PC-9 (cell line): ENCODE results near the gene OR11L1.

Experiments used
- EZH2 ChIP-seq: fragments of 200-600 bp; sonication (generic); IDR thresholded peaks from 2 replicates; pipeline ENCODE4 v1.8.0; 2017; ENCODE audit warnings: antibody characterized with exemption, low read depth
- TF ChIP-seq, protein P1 (sequence below): fragments of 200-600 bp; sonication (generic); conservative IDR thresholded peaks from 2 replicates; pipeline ENCODE4 v1.6.1; 2017; ENCODE audit warnings: mixed run types, antibody characterized with exemption, mild to moderate bottlenecking, moderate library complexity

DNA sequence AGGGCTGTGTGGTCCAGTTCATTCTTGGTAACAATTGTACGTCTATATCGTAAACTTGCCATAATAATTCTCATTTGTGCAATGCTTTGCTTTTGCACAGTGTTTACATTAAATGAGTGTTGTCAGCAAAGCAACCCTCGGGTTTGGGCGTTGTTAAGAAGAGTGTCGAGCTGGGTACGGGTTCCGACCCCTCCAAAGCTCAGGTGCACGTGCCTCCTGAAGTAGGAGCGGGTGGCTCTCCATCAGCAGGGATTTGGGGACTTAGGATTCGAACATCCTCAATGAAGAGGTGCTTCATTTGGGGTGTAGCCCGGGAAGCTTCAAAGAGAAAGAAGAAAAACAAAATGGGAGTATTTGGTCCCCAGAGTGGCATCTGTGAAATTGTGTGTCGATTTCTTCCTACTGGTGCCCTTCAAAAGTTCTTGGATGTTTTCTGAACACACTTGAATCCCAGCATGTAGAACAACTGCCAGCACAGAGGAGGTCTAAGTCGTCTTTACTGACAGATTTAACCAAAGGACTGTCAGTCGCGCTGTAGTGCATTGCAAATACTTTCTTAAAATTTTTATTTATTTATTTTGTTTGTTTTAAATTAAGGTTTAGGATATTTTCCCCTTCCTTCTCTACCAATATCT, 16.4 kb upstream of the OR11L1 start:
- TF ChIP-seq, protein P1, sequence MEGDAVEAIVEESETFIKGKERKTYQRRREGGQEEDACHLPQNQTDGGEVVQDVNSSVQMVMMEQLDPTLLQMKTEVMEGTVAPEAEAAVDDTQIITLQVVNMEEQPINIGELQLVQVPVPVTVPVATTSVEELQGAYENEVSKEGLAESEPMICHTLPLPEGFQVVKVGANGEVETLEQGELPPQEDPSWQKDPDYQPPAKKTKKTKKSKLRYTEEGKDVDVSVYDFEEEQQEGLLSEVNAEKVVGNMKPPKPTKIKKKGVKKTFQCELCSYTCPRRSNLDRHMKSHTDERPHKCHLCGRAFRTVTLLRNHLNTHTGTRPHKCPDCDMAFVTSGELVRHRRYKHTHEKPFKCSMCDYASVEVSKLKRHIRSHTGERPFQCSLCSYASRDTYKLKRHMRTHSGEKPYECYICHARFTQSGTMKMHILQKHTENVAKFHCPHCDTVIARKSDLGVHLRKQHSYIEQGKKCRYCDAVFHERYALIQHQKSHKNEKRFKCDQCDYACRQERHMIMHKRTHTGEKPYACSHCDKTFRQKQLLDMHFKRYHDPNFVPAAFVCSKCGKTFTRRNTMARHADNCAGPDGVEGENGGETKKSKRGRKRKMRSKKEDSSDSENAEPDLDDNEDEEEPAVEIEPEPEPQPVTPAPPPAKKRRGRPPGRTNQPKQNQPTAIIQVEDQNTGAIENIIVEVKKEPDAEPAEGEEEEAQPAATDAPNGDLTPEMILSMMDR, result no peak
- TF ChIP-seq EZH2, result no peak
